NOMO-1 treated with dmso at 0.1 percent for 144 hours (cell line): Measurements from ENCODE around the gene CYP17A1.

ENCODE experiments used
- DNase-seq: peaks from one replicate; lab custom pipeline; 2025; ENCODE audit not compliant: unreplicated experiment; lab: John Stamatoyannopoulos, UW

Gene CYP17A1

DNA sequence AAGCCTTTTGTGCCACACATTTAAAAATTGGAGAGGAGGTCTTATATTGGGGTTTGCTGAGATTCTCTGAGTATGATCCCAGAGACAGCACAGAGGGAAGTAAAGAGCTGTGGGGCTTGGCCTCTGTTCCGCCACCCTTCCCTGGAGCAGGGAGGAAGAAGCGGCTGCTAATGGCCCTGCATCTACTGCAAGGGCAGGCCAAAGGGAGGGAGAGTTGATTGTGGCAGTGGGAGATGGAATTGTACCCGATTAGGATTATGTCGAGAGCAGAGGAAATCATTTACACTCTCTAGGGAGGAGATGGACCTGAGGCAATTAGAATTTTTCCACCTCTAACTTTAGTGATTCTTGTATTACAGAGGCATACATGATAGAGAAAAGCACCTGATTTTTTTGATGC is 28.8 kb downstream of the CYP17A1 start:
- no peak for DNase-seq

DNA sequence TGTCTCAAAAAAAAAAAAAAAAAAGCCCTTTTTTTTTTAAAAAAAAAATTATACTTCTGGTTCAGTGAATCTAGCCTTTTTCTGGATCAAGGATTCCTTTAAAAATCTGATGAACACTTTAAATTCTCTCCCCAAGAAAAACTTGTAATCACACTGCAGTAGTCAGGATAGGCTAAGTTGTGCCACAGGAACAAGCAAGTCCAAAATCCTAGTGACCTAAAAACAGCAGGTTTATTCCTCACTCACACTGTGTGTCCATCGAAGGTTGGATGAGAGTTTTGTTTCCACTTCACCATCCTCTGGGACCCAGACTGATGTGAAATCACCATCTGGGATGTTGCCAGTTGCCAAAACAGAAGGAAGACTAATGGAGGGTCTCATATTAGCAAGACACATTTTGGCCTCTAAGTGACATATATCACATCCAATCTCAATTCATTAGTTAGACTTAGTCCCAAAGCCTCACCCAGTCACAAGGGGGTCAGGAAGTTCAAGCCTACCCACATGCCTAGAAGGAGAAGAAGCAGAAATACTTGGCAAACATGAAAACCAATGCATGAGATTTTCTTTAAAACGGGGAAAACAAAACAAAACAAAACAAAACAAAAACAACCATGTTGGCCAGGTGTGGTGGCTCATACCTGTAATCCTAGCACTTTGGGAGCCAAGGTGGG is 32.7 kb downstream of the CYP17A1 start:
- DNase-seq: no peak

DNA sequence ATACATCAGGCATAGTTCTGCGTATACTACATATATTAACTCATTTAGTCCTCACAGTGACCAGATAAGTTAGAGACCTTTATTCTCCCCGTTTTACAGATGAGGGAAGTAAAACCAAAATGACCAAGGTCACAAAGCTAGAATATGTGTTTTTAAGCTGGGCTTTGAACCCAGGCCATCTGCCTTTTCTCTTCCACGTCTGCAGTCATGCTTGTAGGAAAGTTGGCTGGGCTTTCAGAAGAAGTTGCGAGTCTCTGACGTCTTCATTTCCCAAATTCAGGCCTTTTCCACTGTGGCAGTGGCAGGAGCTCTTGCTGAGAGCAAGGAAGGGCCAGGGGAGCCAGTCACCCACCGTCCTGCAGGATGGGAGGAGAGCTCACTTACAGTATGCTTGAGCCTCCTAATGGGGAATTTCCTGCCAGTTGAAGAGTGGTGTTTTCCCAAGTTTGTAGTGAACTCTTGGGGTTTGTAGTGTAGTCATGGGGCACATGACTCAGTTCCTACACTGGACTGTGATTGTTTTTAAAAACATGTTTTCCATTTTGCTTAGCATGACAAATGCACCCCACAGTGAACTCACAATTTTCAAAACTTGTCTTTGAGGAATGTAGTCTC is 34.2 kb downstream of the CYP17A1 start:
- no peak for DNase-seq

DNA sequence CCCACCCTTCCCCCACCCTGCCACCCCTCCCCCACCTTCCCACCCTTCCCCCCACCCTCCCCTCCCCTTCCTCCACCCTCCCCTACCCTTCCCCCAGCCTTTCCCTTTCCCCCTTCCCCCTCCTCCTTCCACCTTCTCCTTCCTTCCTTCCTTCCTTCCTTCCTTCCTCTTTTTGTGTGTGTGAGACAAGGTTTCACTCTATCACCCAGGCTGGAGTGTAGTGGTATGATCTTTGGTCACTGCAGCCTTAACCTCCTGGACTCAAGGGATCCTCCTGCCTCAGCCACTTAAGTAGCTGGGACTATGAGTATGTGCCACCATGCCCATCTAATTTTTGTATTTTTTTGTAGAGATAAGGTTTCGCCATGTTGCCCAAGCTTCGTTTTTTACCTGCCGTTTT is 35.2 kb downstream of the CYP17A1 start:
- DNase-seq: no peak

DNA sequence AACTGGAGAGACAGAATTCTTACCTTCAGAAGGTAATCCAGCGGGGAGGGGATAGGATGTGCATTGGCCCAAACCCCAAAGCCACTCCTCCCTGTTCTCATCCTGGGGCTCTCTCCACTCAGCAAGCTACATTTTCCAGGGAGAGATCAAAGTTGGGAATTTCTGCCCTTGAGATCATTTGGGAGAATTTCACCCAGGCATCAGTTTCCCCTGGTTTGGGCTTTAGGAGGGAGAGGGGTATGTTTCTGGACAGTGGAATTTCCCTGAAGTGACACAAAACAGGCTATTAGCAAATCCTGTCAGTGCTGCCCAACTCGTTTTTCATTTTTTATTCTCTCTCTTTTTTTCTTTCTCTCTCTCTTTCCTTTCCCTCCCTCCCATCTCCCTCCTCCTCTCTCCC is 35.7 kb downstream of the CYP17A1 start:
- DNase-seq: no peak

DNA sequence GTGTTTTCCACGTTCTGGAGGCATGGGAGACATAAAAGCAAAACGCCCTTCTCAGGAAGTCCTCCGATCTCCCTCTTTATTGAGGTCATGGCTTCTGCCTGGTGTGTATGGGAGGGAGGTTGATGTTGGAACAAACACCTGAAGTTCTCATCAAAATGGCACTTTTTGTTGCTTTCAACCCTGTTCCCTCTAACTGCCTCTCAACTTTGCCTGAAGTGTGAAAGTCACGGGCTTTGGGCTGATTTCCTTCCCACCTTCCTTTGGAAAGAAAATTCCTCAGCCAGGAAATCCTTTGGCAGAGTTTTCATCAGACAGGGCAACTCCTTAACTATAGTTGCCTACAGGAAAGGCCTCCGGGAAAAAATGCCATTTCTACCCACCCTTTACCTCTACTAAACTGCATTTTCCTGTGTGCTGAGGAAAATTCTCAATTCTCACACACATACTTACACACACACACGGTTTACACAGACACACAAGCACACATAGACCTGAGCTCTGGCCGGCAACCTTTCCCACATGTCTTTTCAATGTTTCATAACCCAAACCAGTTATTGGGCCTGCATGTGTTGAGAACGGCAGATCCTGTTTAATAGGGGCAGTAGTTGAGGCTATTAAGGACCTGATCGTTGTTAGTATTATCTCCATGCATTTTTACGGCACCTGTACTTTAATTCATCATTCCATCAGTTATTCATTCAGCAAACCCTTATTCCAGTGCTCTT is 36.4 kb downstream of the CYP17A1 start:
- no peak for DNase-seq

DNA sequence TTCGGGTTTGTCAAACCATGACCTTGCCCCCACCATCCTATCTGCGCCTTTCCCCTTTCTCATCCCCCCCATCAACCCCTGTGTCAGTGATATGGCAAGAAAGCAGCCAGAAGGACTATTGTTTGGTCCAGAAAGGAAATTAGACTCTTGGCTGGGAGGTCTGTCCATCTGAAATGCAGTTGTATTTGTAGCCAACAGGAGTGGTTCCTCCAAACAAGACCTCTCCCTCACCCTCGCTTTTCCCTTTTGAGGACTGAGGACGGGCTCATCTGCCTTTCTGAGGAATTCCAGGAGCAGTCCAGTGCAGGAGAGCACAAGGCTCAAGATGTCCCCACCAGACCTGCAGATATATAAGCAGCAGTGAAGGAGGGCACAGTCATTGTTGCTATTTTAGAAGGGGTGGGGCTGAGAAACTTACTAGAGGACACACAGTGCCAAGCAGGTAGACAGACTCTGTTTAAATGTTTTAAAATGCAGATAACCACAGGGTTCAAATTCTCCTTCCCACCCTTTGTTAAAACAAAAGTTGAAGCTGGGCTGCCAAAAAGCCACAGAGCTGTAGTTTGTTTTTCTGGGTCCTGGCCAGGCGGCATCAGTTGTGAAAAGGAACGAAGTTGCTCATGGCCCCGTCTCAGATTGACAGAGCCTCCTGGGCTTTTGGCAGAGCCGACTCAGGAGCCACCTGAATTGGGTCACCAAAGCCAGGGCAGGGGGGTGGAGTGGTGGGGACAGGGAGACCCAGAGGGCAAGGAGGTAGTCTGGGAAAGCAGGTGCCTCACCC is 37.3 kb downstream of the CYP17A1 start:
- DNase-seq: no peak

DNA sequence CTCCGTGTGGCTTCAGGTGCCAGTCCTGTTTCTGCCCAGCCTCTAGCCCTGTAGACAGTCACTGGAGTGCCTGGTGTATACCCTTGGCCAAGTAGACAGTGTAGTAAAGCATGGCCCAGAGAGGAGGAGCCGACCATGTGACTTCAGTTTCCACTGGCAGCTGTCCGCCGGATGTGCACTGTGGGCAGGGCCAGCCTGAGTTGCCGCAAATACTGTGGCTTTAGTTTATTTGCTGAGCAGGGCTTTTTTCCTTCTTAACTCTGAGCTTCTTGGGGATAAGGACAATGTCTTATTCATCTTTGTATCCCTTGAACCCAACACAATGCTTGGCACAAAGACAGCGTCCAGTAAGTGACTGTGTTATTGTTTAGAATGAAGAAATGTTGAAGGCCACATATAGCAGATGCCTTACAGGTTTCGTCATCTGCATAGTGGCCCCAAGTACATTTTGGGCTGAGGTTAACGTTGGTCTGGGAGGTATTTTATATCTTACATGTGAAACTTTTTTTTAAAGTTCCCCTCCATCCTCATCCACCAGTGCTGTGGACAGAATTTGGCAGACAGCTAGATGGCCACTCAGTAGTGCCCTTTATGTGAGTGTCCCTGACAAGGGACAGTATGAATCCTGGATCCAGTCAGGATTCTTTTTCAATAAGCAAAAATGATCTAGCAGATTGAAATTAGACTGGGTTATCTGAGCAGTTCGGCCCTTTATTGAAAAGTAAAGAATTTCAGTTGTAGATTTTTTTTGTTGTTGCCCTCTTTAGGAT is 40.6 kb downstream of the CYP17A1 start:
- peak; percentile 84 for DNase-seq

DNA sequence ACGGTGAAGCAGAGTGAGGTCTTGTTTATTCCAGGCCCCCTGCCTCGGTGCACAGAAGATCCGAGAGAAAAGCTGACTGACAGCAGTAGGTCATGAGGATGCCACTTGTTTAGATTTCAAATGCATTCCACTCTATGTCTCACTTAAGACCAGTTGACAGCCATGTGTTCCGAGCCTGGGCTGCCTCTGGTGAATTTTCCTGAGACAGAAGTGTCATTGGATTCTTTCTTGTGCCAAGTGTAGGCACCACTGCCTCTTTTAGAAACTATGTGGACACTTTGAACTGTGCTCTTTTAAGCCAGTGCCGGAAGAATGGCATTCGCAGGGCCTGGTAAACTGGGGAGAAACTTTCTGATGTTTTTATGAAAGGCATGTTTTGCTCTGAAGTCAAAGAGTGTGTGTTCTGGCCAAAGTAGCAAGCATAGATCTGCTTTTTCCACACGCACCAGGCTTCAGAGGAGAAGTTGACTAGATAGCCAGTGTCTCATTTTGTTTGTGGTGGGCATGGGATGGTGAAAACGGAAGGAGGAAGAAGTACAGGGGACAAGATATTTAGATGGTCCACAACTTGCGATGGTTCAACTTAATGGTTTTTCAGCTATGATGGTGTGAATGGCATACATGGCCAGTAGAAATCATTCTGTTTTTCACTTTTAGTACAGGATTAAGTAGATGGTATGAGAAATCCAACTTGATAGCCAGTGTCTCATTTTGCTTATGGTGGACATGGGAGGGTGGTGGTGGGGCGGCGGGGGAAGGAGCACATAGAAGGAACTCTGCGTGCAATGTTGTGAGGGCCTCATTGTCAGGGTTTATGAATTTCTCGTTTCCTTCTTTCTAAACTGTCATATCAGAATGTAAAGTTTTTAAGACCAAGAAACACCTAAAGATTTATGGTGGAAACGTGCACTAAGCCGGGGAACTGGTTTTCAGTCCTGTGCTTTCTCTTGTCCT is 41.5 kb downstream of the CYP17A1 start:
- DNase-seq: peak; percentile 77

DNA sequence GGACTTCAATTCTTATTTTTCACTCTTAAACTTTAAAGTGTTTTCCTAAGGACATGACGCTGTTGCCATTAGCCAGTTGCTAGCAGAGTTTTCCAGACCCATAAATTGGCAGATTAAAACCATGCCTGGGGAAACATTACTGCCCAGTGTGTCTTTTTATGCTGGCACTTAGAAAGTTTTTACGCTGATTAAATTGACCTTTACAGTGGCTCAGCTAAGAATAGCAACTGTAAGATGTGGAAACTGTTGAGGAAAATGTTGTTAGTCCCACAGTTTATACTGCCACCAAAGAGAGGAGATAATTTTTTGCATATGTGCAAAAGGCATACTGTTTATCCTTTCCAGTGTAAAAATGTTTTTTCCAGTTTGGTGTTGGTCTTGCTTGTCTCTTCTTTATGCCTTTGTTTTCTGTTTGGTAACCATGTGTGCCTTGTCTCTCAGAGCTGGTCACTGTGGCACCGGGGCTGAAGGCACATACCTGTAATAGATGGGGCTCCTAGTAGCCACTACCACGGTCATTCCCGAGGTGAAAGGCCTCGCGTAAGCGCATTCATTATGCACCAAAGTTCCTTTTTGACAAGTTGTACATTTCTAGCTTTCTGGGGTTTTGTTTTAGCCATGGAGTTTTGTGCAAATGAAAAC is 45.3 kb downstream of the CYP17A1 start:
- DNase-seq: no peak

DNA sequence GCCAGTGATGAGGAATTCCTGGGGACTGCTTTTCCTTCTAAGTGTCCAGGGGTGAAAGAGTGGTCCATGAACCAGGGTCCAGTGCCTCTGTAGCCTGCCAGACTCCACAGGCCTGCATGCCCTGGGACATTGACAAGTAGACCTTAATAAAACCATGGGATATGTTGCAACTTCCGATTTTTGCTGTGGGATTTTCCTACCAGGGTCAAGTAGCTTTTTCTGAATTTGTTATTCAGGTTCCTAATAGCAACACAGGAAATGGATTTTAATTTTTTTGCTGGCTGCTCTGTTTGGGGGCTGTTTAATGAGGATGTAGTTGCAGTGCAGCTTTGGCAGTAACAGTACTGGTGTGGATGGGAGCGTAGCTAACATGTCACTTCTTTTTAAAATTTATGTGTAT is 51.4 kb downstream of the CYP17A1 start:
- DNase-seq: peak; percentile 67

DNA sequence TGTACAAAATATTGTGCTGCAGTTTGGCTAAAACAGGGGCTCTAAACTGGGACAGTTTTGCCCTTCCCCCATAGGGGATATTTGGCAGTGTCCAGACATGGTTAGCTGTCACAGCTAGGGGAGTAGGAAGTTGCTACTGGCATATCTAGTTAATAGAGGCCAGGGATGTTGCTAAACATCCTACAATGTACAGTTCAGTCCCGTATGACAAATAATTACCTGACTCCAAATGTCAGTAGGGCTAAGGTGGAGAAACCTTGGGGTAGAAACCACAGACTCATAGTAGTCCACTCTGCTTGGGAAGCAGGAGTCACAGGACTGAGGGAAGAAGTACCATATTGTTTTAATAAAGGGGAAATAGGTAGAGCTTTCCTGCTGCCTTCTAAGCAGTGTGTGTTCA is 53.6 kb downstream of the CYP17A1 start:
- DNase-seq: no peak

DNA sequence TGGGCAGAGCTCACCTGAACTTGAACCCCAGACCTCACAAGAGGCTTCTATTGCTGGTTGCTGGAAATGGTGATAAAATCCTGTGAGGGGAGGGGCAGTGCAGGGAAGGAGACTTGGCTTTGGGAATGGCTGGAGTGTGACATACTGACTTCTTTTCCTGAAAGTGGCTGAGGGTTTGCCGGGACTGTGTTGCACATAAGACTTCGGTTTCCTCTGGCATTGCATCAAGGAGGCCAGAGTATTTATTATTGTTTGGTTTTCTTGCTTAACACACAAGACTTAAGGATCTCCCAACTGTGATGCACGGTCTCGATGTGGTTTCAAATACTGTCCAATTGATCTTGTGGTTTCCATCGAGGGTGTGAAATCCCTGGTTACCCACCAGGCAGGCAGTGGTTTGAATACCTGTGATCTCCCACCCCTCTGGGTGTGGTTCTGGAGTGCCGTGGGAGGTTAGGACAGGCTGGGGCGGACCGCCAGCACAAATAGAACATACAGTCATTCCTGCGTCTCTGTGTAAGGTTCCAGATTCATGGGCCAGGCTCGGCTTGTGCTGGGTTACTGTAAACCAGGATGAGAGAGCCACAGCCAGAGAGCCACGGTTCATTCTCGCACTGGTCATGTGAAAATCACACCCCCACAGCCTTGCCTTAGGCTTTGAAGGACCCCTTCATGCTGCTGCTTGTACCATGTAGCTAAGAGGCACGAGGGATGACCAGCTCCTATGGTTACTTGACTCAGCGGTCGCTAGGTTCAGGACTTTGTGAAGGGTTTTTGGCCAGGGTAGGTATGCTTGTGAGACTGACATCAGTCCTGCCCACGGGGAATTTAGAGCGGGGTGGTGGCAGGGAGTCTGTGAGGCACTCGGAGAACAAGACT is 54.3 kb downstream of the CYP17A1 start:
- no peak for DNase-seq

DNA sequence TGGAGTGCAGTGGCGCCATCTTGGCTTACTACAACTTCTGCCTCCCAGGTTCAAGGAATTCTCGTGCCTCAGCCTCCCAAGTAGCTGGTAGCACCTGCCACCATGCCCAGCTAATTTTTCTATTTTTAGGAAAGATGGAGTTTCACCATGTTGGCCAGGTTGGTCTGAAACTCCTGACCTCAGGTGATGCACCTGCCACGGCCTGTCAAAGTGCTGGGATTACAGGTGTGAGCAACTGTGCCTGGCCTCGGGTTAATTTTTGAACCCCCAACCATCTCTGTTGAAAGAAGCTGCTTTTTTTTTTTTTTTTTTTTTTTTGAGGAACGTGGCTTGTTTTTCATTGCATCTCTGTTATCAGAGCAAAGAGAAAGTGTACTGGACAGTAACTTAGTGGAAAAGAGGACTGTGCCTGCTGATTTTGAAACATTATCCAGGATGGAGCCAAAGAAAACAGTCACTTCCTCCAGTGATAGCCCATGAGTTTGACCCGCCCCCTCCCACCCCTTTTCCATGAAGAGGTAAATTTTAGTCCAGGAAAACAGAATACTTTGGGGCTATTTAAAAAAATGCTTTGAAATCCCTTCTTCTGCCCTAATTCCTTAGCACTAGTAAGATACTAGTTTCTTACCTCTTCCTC is 55.2 kb downstream of the CYP17A1 start:
- DNase-seq: no peak

DNA sequence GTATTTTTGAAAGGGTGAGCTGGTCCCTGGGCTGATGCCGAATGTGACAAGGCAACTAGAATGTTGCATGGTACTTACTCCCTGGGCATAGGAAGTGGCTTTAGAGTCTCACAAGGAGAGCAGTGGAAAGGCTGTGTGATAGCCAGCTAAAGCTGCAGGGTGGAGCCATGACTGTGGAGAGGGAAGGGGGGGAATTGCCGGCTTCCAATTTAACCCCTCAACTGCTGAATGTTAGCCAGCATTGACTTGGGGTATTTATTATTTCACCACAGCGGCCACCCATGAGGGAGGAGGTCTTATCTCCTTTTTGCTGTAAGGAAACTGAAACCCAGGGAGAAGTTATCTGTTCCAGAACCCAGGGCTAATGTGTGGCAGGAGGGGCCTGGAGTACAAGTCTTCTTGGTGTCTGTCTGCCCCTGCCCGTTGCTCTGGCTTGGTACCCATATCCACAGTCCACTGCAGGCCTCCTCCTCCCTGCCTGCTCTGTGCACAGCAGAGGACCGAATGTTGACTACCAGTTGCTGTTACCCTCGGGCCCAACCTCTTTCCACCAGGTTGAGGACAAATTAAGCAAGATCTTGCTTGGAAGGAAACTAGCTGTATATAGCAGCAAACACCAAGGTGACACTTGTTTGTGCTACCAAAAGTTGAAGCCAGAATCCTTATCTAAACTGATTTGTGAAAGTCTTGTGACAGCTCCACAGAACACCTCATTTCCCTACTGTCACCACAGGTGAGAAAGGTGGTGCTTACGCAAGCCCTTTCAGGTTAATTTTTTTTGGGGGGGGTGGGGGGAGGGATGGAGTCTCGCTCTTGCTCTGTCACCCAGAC is 55.9 kb downstream of the CYP17A1 start:
- DNase-seq: no peak
